Right atrium auricular region (tissue), 2 donors: ENCODE results near the gene GNB2. TPM values are rescaled to one million over a fixed set of nuclear protein-coding genes. Genes with fewer than 3 reads are reported as not detected.

Experiments used
- DNase-seq: peaks from one replicate; pipeline ENCODE4 v3.0.0-alpha.2; 2019; ENCODE audit warnings: low spot score
- H3K27ac ChIP-seq, 2 donors: fragments of 200-600 bp; sonication (generic); 1 replicate in 1 of 2; 2 replicates in 1 of 2; pipeline ENCODE4 v1.5.1; 2016 to 2019
- H3K27me3 ChIP-seq, 2 donors: fragments of 200-600 bp; sonication (generic); one replicate each; pipeline versions ENCODE4 v1.5.1 to v1.6.0; 2017 to 2019
- H3K36me3 ChIP-seq: fragments of 200-600 bp; sonication (generic); one replicate; pipeline ENCODE4 v1.5.1; 2016
- H3K4me1 ChIP-seq, 2 donors: fragments of 200-600 bp; sonication (generic); one replicate each; pipeline versions ENCODE4 v1.5.1 to v1.6.0; 2017 to 2019
- H3K4me3 ChIP-seq, 2 donors: fragments of 200-600 bp; sonication (generic); 1 replicate in 1 of 2; 2 replicates in 1 of 2; pipeline ENCODE4 v1.5.1; 2017 to 2019; ENCODE audit warnings: mild to moderate bottlenecking in 1 of 2, moderate library complexity in 1 of 2
- H3K9me3 ChIP-seq, 2 donors: fragments of 200-600 bp; sonication (generic); one replicate each; pipeline ENCODE4 v1.5.1; 2019
- total RNA-seq, 2 donors: library from RNA; depleted of rRNA; stranded (reverse); fragments of >200 nt; gene quantifications; one replicate each; pipeline ENCODE4 v1.1.0, GENCODE V29; 2016
- TF ChIP-seq, protein P1 (sequence below), 2 donors: fragments of 200-600 bp; sonication (generic); IDR thresholded peaks; one replicate each; pipeline ENCODE4 v1.5.1; 2019; ENCODE audit warnings: antibody characterized with exemption in 2 of 2

GNB2 gene
- total RNA-seq, 2 donors from 2014 or later = 96.2 to 169 TPM

DNA sequence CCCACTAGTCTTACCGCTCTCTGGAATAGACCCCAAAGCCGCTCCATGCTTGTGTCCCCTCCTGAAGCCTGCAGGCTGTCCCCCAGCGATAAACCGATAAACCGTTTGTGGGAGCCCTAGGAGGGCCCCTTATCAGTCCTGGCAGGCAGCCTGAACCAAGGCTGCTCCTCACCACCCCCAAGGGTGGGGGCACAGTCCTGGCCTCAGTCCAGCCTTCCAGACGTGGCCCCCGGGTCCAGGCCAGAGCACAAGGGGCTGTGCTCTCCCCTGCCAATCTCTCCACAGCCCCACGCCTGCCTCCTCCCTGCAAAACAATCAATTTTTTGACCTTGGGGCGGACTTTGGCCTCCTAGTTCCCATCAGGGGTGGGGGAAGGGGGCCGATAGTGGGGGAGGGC is 32.1 kb upstream of the GNB2 start, which contains the start of gene TFR2:
Gene TFR2, minus strand, starts transcription at position 90 of the 397 bp plus-strand sequence. Its CDS starts 43 bp downstream, at position 47.
- TF ChIP-seq, protein P1, sequence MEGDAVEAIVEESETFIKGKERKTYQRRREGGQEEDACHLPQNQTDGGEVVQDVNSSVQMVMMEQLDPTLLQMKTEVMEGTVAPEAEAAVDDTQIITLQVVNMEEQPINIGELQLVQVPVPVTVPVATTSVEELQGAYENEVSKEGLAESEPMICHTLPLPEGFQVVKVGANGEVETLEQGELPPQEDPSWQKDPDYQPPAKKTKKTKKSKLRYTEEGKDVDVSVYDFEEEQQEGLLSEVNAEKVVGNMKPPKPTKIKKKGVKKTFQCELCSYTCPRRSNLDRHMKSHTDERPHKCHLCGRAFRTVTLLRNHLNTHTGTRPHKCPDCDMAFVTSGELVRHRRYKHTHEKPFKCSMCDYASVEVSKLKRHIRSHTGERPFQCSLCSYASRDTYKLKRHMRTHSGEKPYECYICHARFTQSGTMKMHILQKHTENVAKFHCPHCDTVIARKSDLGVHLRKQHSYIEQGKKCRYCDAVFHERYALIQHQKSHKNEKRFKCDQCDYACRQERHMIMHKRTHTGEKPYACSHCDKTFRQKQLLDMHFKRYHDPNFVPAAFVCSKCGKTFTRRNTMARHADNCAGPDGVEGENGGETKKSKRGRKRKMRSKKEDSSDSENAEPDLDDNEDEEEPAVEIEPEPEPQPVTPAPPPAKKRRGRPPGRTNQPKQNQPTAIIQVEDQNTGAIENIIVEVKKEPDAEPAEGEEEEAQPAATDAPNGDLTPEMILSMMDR (IDR thresholded peaks at IDR 0.05) = no peak
- Histone ChIP-seq H3K27ac (no peak within 1 kb of the TSS), H3K4me3 (no peak within 1 kb of the TSS), H3K27me3 (no peaks in the 10 kb centered on the region), H3K36me3 (no peaks in the 10 kb centered on the region), H3K9me3 (no peaks in the 10 kb centered on the region), H3K4me1 (no peaks in the 10 kb centered on the region)
- DNase-seq = no peak

DNA sequence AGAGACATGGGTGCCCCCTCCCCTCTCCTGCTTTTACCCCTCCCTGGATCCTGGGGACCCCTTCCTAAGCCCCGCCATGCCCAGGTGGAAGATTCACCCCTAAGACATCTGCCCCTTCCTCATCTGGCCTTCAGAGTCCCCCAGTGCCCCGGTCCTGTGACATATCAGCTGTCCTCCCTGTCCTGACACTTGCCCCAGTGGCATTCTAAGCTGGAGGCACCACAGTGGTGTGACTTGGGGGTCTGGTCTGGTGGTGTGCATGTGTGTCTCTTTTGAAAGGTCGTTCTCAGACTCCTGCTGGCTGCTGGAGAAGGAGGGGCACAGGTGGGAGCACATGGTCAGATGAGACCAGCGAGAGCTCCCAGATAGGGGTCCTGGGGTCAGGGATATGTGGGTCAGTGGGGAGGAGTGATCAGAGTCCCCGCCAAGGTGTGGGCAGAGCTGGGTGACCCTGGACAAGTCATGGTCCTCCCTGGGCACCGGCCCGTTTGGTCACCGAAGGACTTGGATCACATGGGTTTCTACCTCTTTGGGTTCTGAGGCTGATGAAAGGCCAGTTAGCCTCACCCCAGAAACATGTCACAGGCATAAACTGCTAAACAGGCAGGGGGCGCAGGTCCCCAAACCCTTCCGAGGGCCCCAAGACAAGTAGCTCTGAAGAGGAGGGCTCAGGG is 31.5 kb upstream of the GNB2 start:
- Histone ChIP-seq H3K36me3 (no peaks in the 10 kb centered on the region), H3K9me3 (no peaks in the 10 kb centered on the region), H3K27ac (no peak overlapping the region), H3K4me3 (no peak overlapping the region), H3K27me3 (no peaks in the 10 kb centered on the region), H3K4me1 (no peaks in the 10 kb centered on the region)
- DNase-seq = no peak
- TF ChIP-seq, protein P1 (IDR thresholded peaks at IDR 0.05) = no peak

DNA sequence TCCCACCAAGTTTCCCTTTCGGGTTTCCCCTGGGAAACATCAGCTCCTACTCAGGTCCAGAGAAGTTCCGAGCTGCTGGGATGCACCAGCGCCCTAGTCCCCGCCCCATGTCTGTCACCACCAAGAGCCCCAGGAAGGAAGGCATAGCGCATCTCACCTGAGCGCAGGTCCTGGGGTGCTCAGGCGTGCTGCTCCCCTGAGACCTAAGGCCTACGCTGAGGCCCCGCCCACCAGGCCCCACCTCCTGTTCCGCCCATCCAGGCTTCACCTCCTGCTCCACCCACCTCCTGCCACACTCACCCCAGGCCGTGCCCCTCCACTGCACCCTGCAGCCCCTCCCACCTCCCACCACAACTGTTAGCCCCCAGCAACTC is 31.0 kb upstream of the GNB2 start:
- Histone ChIP-seq H3K36me3 (no peaks in the 10 kb centered on the region), H3K4me3 (no peak overlapping the region), H3K27ac (no peak overlapping the region), H3K9me3 (no peaks in the 10 kb centered on the region), H3K4me1 (no peaks in the 10 kb centered on the region), H3K27me3 (no peaks in the 10 kb centered on the region)
- TF ChIP-seq, protein P1 (IDR thresholded peaks at IDR 0.05) = no peak
- DNase-seq = no peak

DNA sequence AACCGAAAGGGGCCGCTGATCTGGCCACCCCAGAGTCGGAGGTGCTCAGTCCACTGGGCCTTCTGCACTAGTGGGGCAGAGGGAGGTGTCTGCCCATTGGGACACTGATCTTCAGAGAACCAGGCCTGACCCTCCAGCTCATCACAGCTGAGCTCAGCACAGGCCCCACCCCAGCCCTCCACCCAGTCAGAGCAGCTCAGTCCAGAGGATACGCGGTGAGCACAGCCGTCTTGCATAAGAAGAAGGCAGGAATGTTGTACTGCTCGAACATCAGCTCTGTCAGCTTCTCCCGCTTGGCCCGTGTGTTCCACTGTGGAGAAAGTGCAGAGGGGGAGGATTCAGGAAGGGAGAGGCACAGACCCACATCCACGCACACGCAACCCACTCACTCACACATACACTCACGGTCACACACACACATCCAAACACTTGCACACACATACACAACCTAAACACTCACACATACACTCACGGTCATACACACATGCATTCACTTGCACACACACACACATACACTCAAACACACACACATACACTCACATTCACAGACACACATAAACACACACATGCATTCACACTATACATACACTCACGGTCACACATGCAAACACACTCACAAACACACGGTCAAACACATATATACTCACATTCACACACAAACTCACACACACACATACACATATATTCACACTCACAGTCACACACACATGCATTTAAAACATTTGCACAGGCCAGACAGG is 23.5 kb upstream of the GNB2 start:
- TF ChIP-seq, protein P1 (IDR thresholded peaks at IDR 0.05) = no peak
- Histone ChIP-seq H3K4me3 (no peak overlapping the region), H3K27ac (no peak overlapping the region), H3K27me3 (peaks cover 0 to 2% of the 10 kb centered on the region in 2 donors), H3K4me1 (no peaks in the 10 kb centered on the region), H3K9me3 (no peaks in the 10 kb centered on the region), H3K36me3 (no peaks in the 10 kb centered on the region)
- no peak for DNase-seq

- H3K4me1 ChIP-seq = peaks cover 0 to 7% of the 10 kb centered on the region in 2 donors
- no peaks in the 10 kb centered on the region for H3K36me3 ChIP-seq
- TF ChIP-seq, protein P1 (IDR thresholded peaks at IDR 0.05) = no peak
- H3K27me3 ChIP-seq = peaks cover 11 to 22% of the 10 kb centered on the region in 2 donors
- H3K9me3 ChIP-seq = no peaks in the 10 kb centered on the region
- no peak overlapping the region for H3K27ac ChIP-seq
- no peak for DNase-seq
- no peak overlapping the region for H3K4me3 ChIP-seq
Measured at GRCh38 chr7:100654908-100655831, 18.4 kb upstream of the GNB2 start.
